Measurements from ENCODE around the gene ATP6V1A. TPM values are rescaled to one million over a fixed set of nuclear protein-coding genes. Genes with fewer than 3 reads are reported as not detected.

ATP6V1A gene
- total and polyA plus RNA-seq, 2 of the 13 experiments (the other 11 are each of a cell fraction or from before 2014, with no cell fraction given): 23.4 to 95.1 TPM

- ATAC-seq: no peak
These were observed 6.6 kb downstream of the ATP6V1A start for GRCh38 chr3:113753376-113753985.

More at GRCh38 chr3:113753376-113753985, 6.6 kb downstream of the ATP6V1A start:
- Histone ChIP-seq H3K36me3 (replicated peaks in 1 of 2; ENCODE audit: control insufficient read depth in 1 of 2, insufficient read depth in 2 of 2, low read length in 2 of 2) (no peaks in the 10 kb centered on the region), H3K4me1 (ENCODE audit: insufficient read depth, low read length) (peaks cover 22% of the 10 kb centered on the region), H3K79me2 (ENCODE audit: insufficient read depth, low read length) (peaks cover 71% of the 10 kb centered on the region), H4K20me1 (ENCODE audit: insufficient read depth, low read length) (no peaks in the 10 kb centered on the region), H3K27me3 (ENCODE audit: control insufficient read depth in 1 of 2, insufficient read depth in 2 of 2, low read length in 2 of 2) (no peaks in the 10 kb centered on the region), H3K4me3 (replicated peaks in 1 of 3; ENCODE audit: insufficient read depth in 1 of 3, low read depth in 2 of 3, low read length in 3 of 3) (no peak overlapping the region), H3K4me2 (ENCODE audit: low read depth, low read length) (no peak overlapping the region), H3K9me3 (ENCODE audit: low read length) (no peaks in the 10 kb centered on the region), H2AFZ (ENCODE audit: low read length) (no peak overlapping the region), H3K9ac (ENCODE audit: insufficient read depth, low read depth, low read length) (no peak overlapping the region), H3K27ac (ENCODE audit: extremely low read length, insufficient read depth, low read length) (no peak overlapping the region)
- DNase-seq (ENCODE audit: low spot score): no peak
- no TSS peak for BruUV-seq (replicated peaks)
- FAIRE-seq: no peak
- intact Hi-C loops (cut with micrococcal nuclease; ENCODE audit: unreplicated experiment): no loop called here
- CTCF ChIA-PET (ENCODE audit: low intra/inter-chr PET ratio, low total read pairs): no interaction called here
- POLR2A ChIA-PET: no interaction called here
- 96% methylated on average over 4 of the region's 4 CpGs for WGBS (ENCODE audit: low lambda C conversion rate)
- in situ Hi-C loops (cut with HindIII; ENCODE audit: extremely low pct_ligation_motif_present, low pct_unique_long_range_greater_than_20kb): no loop called here
- TF ChIP-seq FIP1L1 (IDR thresholded peaks at IDR 0.05; ENCODE audit: borderline replicate concordance, insufficient read depth, low read depth, low read length): no peak
- no peak for TF ChIP-seq MAFG (CRISPR knock-in tag; IDR thresholded peaks at IDR 0.05)
- TF ChIP-seq MXD1 (CRISPR knock-in tag; IDR thresholded peaks at IDR 0.05): no peak
- no peak for TF ChIP-seq SMAD1 (CRISPR knock-in tag; IDR thresholded peaks at IDR 0.05; ENCODE audit: borderline replicate concordance, low read depth)
- no peak for TF ChIP-seq RFXANK (CRISPR knock-in tag; IDR thresholded peaks at IDR 0.05)
- no peak for TF ChIP-seq SATB2 (CRISPR knock-in tag; IDR thresholded peaks at IDR 0.05)
- TF ChIP-seq ZSCAN29 (CRISPR knock-in tag; conservative IDR thresholded peaks at IDR 0.05): no peak
- no peak for TF ChIP-seq E2F2 (CRISPR knock-in tag; IDR thresholded peaks at IDR 0.05; ENCODE audit: borderline replicate concordance)
